HG02623 (cell line): ENCODE measurements around the gene FAM193B.
"Not testable (repeated sequence)": the region's sequence is repeated elsewhere in the genome, so short reads cannot be mapped to it uniquely, and the experiment has no call there.

ENCODE experiments used
- ATAC-seq: cut with Tn5 transposase; IDR thresholded peaks from one replicate; pipeline ENCODE4 v1.9.1; 2021; ENCODE audit warnings: moderate library complexity; ENCODE audit not compliant: unreplicated experiment

FAM193B gene

DNA sequence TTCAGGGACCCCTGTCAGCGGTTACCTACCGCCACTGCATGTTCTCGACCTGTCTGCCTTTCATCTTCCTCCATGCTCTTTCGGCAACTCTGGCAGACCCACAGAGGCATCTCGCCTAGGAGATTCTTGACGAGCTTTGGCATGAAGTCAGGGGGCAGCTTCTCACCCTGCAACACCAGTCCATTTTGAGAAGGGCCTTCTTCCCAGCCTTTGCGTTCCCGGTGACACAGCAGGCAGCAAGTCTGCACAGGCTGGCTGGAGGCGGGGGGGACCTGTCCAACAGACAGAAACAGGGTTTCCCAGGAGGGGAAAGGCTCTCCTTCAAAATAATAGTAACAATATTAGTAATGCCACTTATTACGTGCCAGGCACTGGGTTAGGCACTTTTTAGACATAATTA lies 15.5 kb downstream of the FAM193B start:
- ATAC-seq, result no peak

DNA sequence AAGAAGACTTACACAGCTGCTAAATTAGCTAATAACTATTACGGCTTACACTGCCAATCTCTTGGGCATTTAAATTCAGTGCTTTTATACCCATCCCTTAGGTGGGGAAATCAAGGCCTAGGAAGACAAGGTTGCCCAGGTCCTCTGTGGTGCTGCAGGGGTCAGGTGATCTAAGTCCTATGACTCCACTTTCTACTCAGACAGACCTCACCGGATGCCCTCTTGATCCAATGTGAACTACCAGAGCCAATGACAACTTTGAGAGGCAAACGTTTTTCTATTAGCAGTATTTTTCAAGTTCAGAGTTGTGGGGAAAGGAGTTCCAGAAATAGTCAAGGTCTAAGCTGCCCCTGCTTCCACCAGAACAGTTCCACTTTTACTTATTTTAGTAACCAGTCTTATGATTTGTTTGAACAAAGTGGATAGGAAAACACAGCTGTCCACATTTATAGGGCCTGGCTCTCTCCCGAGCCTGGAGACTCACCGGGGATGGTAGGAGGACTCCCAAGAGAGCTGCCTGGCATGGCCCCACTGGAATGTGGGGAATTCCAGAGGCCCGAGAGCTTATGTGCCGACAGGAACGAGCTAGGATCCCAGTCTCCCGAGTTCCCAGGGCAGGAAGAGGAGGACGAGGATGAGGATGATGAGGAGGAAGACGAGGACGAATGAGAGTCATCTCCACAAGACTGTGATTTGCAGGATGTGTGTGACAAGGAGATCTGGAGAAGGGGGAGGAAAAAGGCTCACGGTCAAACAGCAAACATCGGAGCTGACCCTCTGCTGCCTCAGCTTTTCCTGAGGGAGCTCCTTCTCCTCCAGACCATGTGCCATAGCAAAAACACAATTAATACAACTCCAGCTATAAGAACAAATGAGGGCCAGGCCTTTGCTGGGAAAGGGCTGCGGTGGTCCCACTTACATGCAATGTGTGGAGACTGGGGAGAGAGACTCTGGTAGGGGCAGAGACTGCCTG lies 16.7 kb downstream of the FAM193B start:
- ATAC-seq, result no peak

DNA sequence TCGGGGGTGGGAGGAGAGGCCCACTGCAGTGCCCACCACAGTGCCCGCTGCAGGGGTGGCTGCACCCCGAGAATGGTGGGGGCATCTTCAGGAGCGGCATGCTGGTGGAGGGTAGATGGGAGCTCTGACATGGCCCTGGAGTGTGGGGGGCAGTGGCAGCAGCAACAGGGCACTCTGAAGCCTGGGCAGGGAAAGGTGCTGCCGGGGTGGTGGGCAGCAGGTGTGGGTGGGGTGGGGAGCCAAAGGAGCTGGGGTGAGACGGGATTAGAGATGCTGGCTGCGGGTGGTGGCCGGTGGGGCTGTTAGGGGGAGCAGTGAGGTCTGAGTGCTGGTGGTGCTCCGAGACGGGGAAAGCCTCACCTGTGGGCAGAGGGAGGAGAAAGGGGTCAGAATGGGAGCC lies 18.0 kb downstream of the FAM193B start:
- ATAC-seq, result no peak

DNA sequence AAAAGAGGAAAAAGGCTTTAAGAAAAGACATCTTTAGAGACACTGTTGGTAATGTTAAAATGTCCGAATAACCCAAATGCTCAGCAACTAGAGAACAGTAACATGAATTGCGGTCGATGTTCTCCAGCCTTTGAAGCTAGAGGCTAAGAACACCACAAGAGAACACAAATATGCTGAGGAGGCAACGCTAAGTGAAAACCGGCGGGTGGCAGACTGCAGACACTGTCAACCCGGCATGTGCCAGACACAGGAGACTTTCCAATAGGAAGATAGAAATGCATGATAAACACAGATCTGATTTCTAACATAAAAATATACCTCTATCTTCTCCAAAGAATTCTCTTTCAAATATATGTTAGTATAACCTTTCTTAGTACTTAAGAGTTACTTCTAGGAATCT lies 19.2 kb downstream of the FAM193B start:
- no peak for ATAC-seq

DNA sequence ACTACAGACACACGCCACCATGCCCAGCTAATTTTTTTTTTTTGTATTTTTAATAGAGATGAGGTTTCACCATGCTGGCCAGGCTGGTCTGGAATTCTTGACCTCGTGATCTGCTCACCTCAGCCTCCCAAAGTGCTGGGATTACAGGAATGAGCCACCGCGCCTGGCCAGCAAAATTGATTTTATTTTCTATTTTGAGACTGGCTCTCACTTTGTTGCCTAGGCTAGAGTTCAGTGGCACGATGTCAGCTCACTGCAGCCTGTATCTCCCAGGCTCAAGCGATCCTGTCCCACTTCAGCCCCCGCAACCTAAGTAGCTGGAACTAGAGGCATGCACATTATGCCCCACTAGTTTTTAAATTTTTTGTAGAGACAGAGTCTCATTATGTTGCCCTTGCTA lies 19.9 kb downstream of the FAM193B start:
- not testable (repeated sequence) for ATAC-seq

DNA sequence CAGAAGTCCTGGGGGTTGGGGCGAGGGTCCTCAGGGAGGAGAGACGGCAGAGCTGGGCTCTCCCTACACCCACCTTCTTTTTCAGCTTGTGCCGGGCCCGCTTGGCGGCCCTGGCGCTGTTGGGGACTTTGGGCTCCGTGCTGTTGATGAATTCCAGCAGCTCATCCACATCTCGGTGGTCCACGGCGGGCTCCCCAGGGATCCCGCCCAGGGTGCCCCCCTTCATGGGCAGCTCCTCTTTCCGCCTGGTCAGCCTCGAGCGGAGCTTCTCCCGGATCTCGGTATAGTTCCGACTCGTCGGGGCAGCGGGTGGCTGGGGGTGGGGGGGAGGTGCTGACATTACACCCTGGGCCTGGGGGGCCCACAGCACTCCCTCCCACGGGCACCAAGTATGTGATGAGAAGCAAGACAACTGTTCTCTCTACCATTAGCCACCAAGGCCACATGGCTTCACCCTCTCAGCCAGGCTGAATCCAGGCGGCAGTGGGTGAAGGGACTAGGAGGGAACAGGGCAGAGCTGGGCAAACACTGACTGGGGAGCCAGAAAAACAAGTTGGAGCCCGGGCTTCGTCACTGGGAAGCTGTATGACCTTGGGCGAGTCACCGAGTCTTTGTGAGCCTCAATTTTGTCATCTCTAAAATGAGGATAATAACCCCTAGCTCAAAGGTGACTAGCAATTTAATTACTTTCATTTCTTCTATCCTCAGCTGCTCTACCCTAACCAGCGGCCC lies 23.0 kb downstream of the FAM193B start:
- ATAC-seq, result no peak

DNA sequence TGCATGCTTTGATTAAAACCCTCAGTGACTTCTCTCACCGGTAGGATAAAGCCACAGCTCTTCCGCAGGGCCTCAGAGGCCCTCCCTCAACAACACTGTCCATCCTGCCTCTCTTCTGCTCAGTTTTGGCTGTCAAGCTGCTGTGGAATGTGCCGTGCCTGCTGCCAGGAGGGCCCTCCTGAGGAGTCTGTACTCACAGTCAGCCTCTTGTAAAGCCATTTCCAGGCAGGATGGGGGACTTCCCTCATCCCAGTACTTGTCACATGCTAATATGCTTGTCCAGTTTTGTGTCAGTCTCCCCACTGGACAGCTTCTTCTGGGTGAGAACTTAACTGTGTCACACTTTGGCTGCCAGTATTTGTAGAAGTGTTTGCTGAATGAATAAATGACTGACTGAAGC lies 23.7 kb downstream of the FAM193B start:
- no peak for ATAC-seq

DNA sequence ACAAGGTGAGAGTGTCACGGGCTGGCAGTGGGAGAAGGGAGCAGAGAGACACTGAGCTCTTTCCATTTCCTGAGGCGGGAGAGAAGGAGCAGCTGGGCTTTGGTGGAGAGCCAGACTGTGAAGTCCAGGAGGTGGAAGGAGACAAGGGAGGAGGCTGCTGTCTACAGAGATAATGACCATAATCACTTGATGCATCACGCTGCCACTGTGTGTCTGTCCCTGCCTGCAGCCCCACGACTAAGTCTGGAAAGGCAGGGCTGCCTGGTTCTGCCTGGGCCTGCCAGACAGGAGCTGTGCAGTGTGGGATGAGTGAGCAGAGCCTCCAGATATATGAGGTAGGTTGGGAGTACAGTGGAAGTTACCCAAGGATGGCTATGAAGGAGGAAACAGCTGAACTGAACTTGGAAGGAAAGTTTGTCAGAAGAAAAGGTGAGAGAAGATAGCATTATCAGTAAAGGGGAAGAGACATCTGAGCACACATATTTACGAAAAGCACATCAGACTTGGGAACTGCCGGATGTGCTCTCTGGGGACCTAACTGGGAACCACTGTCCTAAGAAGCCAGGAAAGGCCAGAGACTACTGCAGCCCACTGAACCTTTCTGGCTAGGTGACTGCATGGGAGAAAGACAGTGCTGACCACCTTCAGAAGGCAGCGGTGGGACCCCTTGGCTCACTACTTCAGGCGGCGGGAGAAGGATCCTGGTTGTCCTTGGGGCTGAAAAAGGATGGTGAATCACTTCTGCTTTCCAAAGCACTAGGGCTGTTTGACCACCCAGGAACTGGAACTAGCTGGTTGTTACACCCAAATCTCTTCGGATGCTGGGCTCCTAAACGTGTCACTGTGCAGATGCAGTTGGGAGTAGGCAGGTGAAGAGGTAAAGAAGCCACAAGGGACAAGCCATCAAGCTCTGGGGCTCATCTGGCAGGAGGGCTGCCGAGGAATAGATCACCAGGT lies 24.8 kb downstream of the FAM193B start:
- ATAC-seq, result no peak

DNA sequence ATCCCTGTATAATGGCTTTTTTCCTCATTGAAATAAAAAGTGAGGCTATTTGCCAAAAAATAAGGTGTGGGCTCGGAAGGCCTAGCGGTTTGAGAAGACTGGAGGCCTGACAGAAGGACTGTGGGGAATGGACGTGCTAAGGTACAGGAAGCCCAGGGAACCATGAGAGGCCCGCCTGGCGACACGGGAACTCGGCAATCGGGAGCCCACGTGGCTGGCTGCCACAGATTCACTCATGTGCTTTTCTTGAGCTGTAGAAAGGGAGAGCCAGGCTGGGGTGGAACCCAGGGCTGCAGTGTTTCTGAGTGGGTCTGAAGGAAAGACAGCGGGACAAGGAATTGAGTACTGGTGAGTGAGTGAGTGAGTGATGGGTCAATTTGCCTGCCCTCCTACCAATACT lies 25.7 kb downstream of the FAM193B start:
- ATAC-seq, result no peak

DNA sequence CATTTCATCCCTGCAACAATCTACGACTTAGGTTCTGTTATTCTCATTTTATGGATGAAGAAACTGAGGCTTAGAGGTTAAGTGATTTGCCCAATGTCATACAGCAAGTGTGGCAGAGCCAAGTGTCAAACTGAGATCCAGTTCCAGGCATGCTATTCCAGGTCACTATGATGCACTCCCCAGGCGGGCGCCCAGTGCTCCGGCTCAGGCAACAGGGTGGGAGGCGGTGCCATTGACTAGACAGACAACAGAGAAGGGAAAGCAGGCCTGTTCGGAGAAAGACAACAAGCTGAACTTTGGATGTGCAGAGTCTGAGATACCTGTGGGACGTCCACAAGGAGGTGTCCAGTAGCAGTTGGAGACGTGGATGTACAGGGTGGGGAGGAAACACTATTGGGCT lies 26.8 kb downstream of the FAM193B start:
- no peak for ATAC-seq

DNA sequence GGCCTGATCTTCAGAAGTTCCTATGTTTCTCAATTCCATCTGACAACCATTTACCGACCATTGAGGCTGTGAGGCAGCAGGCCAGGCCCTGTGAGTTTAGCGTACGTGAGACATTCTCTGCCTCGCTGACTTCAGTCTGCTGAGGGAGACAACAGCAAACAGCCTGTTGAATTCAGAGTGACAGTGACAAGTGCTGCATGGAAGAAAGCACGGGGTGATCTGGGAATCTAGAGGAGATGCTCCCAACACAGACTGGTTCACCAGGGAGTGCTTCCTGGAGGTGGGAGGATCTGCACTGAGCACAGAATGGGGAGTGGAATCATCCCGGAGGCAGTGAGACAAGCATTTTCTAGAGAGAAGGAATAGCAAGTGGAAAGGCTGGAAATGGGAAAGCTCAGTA lies 27.6 kb downstream of the FAM193B start:
- no peak for ATAC-seq

DNA sequence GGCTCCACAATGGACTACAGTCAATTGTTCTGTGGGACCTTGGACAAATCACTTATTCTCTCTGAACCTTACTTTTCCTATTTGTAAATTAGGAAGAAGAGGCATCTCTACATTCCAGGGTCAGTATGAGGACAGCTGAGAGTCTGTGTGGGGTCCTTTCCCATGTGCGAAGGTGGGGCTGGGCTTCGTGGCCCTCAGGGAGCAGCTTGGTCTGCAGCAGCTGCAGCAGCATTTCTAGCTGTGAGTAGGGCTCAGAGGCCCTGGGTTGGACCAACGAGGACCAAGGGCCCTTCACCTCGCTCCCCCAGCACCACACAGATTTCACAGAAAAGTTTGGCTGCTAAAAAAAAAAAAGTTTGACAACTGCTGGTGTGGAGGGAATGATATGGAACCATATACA lies 28.2 kb downstream of the FAM193B start:
- no peak for ATAC-seq

DNA sequence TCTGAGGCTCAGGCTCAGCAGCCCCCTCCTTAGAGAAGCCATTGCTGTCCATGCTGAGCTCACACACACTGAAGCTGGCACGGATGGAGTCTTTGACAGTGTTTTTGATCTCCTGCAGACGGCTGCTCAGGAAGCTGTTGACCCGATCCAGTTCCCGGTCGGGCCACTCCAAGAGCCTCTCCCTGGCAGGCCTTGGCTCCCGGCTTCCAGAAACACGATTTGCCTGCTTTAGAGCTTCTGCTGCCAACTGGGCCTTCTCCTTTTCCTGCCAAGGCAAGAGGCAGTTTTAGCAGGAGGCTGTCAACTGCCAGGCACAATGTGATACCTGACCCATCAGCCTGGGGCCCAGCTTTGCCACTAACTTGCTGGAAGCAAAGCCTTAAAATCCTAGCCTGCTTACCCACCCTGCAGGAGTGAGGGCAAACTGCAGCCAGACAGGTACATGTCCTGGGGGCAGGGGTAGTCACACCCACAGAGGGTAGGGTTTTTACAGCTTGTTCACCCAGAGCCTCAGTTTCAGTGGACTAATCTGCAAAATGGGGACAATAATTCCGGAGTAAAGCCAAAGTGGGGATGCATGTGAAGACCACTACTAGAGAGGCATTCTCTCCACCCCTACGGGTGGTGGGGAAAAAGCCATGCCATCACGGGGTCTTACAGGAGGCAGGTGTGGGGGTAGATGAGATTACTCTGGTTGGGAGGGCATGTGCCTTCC lies 29.3 kb downstream of the FAM193B start:
- ATAC-seq, result no peak

DNA sequence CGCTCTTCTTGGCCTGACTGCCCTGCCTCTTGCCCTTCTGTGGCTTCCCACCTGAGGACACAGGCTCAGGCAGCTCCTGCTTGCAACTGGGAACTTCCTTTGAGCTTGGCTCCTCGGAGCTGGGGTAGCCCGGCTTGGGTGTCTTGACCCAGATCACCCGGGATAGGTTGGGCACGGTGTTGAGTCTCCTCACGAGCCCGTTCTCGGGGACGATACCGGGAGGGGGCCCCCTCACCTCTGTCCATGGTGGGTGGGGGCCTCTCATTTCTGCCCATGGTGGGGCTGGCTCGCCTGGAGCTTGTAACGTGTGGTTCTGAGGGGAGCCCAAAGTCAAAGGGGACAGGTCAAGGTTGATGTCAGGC lies 29.8 kb downstream of the FAM193B start:
- no peak for ATAC-seq

DNA sequence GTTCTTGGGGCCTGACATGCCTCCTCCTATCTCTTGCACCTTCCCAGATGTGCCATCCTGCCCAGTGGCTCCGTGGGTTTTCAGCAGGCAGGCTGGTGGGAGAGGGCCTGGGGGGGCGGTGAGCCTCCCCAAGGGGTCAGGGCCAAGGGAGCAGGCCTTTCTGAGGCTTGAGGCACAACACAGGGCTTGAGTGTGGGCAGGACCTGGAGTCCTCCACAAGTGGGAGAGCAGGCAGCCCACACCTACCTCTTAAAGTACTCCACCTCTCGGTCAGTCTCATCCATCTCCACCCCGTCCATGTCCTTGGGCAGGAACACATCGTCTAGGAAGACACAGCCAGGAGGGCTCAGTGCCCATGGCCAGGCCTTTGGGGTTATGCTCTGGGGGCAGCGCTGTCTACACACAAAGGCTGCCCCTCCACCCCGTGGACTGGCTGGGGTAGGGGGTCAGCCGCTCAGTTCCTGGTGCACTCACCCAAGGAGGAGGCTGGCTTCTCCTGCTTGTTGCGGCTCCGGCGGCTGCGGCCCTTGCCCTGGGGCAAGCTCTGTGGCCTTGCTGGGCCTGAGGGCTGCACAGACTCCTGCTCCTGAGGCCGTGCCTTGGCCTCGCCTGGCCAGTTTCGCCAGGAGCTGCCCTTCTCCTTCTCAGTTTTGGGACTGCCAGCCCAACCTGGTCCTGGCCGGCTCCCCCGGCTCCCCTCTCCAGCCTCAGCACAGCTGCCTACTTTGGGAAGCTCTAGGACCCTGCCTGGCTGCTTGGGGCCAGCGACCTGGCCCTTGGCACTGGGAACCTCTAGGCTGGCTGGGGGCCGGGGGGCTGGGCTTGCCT lies 30.4 kb downstream of the FAM193B start:
- ATAC-seq, result no peak

DNA sequence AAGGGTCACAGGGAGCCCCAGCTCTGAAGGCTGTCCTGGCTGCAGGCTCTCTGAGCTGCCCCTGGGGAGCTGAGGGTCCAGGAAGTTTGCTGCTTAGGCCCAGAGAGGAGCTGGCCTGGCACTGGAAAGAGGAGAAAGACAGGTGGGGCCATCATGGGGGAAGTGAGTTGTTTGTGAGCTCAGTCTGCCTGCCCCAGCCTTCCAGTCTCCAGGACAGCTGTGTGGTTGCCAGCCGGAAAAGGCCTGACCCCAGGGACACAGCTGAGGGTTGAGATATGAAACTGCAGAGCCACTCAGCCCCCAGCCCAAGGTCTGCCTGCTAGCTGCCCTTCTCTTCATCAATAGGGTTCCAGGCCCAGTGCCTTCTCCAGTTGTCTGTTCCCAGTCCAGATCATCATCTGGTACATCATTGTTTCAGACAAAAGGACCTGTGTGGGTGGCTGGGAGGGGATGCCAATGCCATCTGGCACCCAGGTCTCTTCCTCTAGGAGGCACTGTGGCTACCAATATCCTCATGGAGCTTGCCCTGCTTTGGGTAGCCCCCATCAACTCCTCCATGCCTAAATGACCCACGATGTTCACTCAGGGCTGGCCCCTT lies 33.3 kb downstream of the FAM193B start:
- ATAC-seq, result no peak

DNA sequence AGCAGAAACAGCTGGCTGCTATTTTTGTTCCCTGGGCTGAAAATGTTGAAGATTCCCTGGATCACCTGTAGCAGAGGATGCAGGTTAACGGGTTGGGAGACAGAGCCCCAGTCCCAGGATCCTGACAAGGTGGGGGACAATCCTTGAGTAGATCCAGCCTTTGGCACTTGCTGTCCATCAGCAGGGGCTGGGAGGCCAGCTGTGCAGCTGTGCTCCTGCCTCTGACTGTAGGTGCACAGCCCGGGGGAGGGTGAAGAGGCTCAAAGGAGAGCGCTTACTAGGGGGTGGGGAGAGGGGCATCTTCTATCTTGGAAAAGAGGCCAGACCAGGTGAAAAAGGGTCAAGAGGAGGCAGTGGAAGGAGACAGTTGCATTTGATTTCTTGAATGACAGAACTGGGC lies 34.1 kb downstream of the FAM193B start:
- ATAC-seq, result no peak

DNA sequence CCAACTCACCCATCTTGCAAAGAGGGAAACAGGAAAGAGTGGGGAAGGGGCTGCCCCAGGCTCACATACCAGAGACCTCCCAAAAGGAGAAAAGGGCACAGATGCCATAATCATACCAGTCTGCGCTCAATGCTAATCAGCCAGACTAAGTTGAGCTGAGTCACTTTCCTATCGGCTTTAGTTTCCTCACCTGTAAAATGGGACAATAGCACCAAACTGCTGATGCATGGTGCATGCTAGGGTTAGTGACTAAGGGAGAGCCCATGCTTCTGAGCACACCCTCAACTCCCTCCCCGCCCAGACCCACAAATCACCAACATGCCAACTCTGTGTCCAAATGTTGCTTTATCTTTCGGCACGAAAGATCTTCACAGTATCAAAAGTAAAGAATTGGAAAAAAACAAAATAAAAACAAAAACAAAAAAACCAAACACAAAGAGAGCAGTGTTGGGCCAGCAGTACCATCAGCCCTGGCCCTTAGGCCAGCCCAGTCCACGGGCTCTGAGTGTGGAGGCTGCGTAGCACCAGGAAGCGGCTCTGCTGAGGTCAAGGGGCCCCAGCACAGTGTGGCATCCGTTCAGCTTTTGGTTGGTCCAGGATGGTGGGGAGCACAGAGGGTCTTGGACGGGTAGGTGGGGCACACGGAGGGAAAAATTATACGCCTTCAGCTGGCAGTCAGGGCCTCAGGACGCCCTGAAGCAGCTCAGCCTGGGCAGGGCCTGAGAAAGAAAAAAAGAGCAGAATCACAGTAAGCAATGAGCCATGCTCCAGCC lies 34.7 kb downstream of the FAM193B start:
- ATAC-seq, result no peak
